AG09319 (cell line): ENCODE results near the gene MSRB3.

Experiments used
- DNase-seq: peaks from one replicate; pipeline ENCODE4 v3.0.0-alpha.2; 2010; ENCODE audit warnings: low read depth; ENCODE audit errors: extremely low read depth
- CTCF ChIP-seq: IDR thresholded peaks from 2 replicates; pipeline ENCODE4 v1.5.1; 2011; ENCODE audit warnings: low read depth, mild to moderate bottlenecking, inconsistent platforms, low read length, moderate library complexity

Gene MSRB3

GRCh38 chr12:65432114-65432513 is 153.6 kb downstream of the MSRB3 start:
- TF ChIP-seq CTCF = no peak
- no peak for DNase-seq

GRCh38 chr12:65432651-65433050 is 154.2 kb downstream of the MSRB3 start:
- TF ChIP-seq CTCF = no peak
- DNase-seq = no peak

- TF ChIP-seq CTCF = no peak
- no peak for DNase-seq
Observed at GRCh38 chr12:65434737-65435136, 156.3 kb downstream of the MSRB3 start.

- TF ChIP-seq CTCF = no peak
- DNase-seq = peak; percentile 25
Observed at GRCh38 chr12:65443038-65443437, 164.6 kb downstream of the MSRB3 start.

- TF ChIP-seq CTCF = no peak
Observed at GRCh38 chr12:65444996-65445395, 166.5 kb downstream of the MSRB3 start.

GRCh38 chr12:65446901-65447300 is 168.4 kb downstream of the MSRB3 start:
- no peak for TF ChIP-seq CTCF
- no peak for DNase-seq

More at GRCh38 chr12:65444996-65445395, 166.5 kb downstream of the MSRB3 start:
- no peak for DNase-seq

GRCh38 chr12:65449400-65449799 is 170.9 kb downstream of the MSRB3 start:
- TF ChIP-seq CTCF = no peak
- DNase-seq = no peak
